GM18867 (cell line): ENCODE measurements around the gene IL17RE.
A peak's percentile ranks its signal among the peaks of the same experiment; 100 is the strongest.
"Not testable (repeated sequence)": the region's sequence is repeated elsewhere in the genome, so short reads cannot be mapped to it uniquely, and the experiment has no call there.

Experiments
- ATAC-seq: cut with Tn5 transposase; IDR thresholded peaks from one replicate; pipeline ENCODE4 v1.9.1; 2021; ENCODE audit warnings: mild to moderate bottlenecking, moderate library complexity; ENCODE audit not compliant: unreplicated experiment

IL17RE gene

GRCh38 chr3:9879830-9880549 lies 22.7 kb upstream of the IL17RE start, which contains the start of gene CIDEC:
TSS of gene CIDEC (minus strand) at chr3:9880253. CDS start at chr3:9878486, 1,767 bp downstream.
- ATAC-seq: no peak

DNA sequence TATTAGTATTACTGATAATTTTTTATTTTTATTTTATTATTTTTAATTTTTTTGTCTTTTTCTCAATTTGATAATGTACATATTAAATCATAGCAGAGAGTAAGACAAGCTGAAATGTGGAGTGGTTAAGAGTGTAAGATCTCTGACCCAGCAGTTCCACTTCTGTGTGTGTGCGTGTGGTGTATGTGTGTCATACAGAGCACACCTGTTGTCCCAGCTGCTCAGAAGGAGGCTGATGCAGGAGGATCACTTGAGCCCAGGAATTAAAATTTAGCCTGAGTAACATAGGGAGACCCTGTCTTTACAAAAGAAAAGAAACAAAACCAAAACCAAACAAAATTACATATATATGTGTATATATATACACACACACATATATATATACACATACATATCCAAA lies 21.2 kb upstream of the IL17RE start:
- ATAC-seq: no peak

DNA sequence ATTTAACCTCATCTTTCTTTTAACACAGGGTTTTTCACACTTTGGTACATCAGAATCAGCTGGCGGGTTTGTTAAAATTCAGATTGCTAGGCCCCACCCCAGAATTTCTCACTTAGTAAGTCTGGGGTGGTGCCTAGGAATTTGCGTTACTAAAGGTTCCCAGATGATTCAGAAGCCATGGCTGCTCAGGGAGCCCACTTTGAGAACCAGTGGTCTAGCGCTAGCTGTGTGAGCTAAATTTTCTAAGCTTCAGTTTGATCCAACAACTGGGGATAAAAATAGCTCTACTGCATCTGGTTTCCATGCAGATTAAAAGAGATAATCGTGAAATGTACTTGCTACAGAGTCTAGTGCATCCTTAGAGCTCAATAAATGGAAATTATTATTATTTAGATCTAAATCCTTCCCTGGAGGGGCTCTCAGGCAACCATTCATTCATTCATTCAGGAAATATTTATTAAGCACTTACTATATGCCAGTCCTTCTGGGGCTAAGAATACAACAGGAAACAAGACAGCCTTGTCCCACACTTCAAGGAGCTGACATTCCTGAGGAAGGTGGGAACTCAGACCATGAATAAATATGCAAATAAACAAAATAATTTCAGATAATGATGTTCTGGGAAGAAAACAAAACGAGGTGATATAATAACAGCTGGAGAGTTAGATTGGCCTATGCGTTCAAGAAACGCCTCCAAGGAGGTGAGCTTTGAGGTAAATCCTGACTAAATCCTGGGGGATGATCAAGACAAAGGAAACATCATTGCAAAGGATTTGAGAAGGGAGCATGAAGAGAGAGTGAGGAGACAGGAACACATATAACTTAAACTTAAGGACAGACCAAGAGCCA lies 18.7 kb upstream of the IL17RE start:
- ATAC-seq: no peak

GRCh38 chr3:9884555-9885165 lies 18.0 kb upstream of the IL17RE start:
- ATAC-seq: no peak

- ATAC-seq: no peak
Observed at GRCh38 chr3:9886328-9886727, 16.3 kb upstream of the IL17RE start.

GRCh38 chr3:9887480-9887879 lies 15.2 kb upstream of the IL17RE start:
- ATAC-seq: no peak

DNA sequence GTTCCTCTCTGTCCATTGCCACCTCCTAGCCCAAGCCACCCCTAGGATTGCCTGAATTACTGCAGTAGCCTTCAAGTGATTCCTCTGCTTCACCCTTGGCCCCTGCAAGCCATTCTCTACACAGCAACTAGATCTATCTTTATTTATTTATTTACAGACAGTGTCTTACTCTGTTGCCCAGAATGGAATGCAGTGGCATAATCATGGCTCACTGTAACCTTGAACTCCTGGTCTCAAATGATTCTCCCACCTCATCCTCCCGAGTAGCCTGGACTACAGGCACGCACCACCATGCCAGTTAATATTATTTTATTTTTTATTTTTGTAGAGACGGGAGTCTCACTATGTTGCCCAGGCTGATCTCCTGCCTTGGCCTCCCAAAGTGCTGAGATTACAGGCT lies 14.1 kb upstream of the IL17RE start:
- no peak for ATAC-seq

DNA sequence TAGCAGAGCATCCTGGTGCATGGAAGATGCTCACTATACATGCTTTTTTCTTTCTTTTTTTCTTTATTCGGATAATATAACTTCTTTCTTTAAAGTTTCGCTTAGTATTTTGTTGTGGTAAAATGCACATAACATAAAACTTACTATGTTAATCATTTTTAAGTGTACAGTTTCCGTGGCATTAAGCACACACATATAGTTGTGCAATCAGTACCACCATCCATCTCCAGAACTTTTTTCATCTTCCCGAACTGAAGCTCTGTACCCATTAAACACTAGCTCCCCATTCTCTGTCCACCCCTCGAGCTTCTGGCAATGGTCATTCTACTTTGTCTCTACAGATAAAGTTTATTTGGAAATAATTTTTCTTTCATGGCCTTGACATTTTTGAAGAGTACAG lies 13.2 kb upstream of the IL17RE start:
- ATAC-seq: no peak

DNA sequence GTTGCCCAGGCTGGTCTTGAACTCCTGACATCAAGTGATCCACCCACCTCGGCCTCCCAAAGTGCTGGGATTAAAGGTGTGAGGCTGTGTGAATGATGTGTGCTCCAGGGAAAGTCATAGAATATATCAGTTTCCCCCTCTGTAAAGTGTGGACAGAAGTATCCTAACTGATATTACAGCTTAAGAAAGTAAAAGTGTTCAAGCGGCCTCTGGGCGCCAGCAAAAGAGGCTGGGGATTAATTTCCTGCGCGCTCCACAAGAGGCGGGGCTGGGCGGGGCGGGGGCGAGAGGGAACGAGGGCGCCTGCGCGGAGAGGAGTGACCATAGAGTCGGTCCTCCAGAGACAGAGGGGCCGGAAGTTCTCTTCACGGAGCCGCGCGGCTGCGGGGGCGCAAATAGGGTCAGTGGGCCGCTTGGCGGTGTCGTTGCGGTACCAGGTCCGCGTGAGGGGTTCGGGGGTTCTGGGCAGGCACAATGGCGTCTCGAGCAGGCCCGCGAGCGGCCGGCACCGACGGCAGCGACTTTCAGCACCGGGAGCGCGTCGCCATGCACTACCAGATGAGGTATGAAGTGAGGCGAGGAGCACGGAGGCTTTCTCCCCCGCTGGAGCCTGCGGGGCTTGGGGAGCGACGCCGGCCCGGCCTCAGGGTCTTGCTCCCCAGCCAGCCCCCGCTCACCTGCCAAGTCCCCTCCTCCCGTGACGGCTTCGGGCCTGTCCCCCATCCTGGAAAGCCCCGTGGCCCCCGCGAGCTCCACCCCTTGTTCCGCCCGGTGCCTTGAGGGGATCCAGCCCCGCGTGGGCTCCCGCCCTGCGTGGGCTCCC lies 12.2 kb upstream of the IL17RE start, which contains the start of gene JAGN1:
TSS of gene JAGN1 (plus strand) at position 362 of the 823 bp plus-strand sequence. CDS start at position 475, 113 bp downstream.
- peak; percentile 85 for ATAC-seq

- no peak for ATAC-seq
Observed at GRCh38 chr3:9891072-9891622, 11.5 kb upstream of the IL17RE start.

- no peak for ATAC-seq
Observed at GRCh38 chr3:9893739-9894138, 8.9 kb upstream of the IL17RE start.

- ATAC-seq: not testable (repeated sequence)
Observed at GRCh38 chr3:9895715-9896114, 6.9 kb upstream of the IL17RE start.

- ATAC-seq: not testable (repeated sequence)
Observed at GRCh38 chr3:9896755-9897407, 5.8 kb upstream of the IL17RE start.

- ATAC-seq: no peak
Observed at GRCh38 chr3:9897408-9898372, 5.0 kb upstream of the IL17RE start.

- no peak for ATAC-seq
Observed at GRCh38 chr3:9898467-9899241, 4.0 kb upstream of the IL17RE start.

- ATAC-seq: no peak
Observed at GRCh38 chr3:9899289-9899791, 3.3 kb upstream of the IL17RE start.

DNA sequence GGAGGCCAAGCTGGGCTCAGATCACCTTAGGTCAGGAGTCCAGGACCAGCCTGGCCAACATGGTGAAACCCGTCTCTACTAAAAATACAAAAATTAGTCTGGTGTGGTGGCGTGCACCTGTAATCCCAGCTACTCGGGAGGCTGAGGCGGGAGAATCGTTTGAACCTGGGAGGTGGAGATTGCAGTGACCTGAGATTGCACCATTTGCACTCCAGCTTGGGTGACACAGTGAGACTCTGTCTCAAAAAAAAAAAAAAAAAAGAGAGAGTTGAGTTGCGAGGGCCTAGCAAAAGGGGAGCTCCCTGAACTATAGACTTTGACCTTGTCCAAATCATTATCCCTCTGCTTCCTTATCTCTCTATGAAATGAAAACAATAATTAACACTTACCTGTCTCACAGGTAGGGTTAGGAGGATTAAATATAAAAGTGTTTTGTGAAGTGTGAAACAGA lies 1.7 kb upstream of the IL17RE start:
- not testable (repeated sequence) for ATAC-seq

- no peak for ATAC-seq
Observed at GRCh38 chr3:9901967-9902366, 681 bp upstream of the IL17RE start.
